HCT116 (cell line): ENCODE results near the gene TCF7L2. TPM values are rescaled to one million over a fixed set of nuclear protein-coding genes. Genes with fewer than 3 reads are reported as not detected.

Experiments
- ATAC-seq: fragments of 200-7000 bp; cut with Tn5 transposase; 2 replicates; pipeline ENCODE4 v1.9.1; 2020; ENCODE audit warnings: mild to moderate bottlenecking, moderate library complexity
- BruUV-seq: library from RNA; stranded (reverse); fragments of 400-500 nt; replicated peaks from 2 replicates; lab custom pipeline; 2021; lab: Mats Ljungman, UMichigan
- CTCF ChIA-PET: fragments of 300-600 bp; sonication (Branson Sonifier 250); formaldehyde crosslinking; loops from one replicate; lab custom pipeline; 2021; ENCODE audit warnings: antibody characterized with exemption; lab: Charles Lee
- POLR2A ChIA-PET: fragments of 300-600, 350-600 bp; sonication (Branson Sonifier 250); formaldehyde crosslinking; loops from one replicate; lab custom pipeline; 2021; ENCODE audit warnings: antibody characterized with exemption; lab: Charles Lee
- RAD21 ChIA-PET, 2 experiments: fragments of 300-600 bp; sonication (Branson Sonifier 250); formaldehyde crosslinking; loops; one replicate each; lab custom pipeline; 2023; ENCODE audit warnings: low total read pairs in 2 of 2; ENCODE audit not compliant: uncharacterized antibody in 2 of 2, unreplicated experiment in 2 of 2, low non-redundant PET in 1 of 2; lab: Charles Lee
- DNase-seq: peaks from one replicate; pipeline ENCODE4 v3.0.0-alpha.2; 2010; ENCODE audit warnings: low read depth, low spot score
- H2AFZ ChIP-seq: fragments of 200-600 bp; shearing (Covaris generic), sonication (generic); 2 replicates; pipeline ENCODE4 v1.6.1; 2017; ENCODE audit warnings: low read depth, mixed run types, mixed read lengths, antibody characterized with exemption, low read length; ENCODE audit not compliant: poor library complexity, severe bottlenecking
- H3K27ac ChIP-seq: 2 replicates; pipeline ENCODE4 v1.5.1; 2012; ENCODE audit warnings: low read depth, low read length
- H3K27me3 ChIP-seq: fragments of 200-600 bp; sonication (generic); 2 replicates; pipeline ENCODE4 v1.6.1; 2016; ENCODE audit warnings: mixed run types, low read length, mixed read lengths; ENCODE audit not compliant: insufficient read depth
- H3K36me3 ChIP-seq, 2 experiments: fragments of 200-500 bp in 1 of 2; fragments of 200-600 bp in 1 of 2; sonication (Bioruptor generic) in 1 of 2; sonication (generic) in 1 of 2; 2 replicates each; pipeline versions ENCODE4 v1.5.1 to v1.6.1; 2014 to 2016; ENCODE audit warnings: low read length in 2 of 2, inconsistent platforms in 1 of 2, mixed read lengths in 1 of 2, mixed run types in 1 of 2; ENCODE audit not compliant: insufficient read depth in 2 of 2, control insufficient read depth in 1 of 2
- H3K4me1 ChIP-seq, 2 experiments: fragments of 200-600 bp in 1 of 2; sonication (generic) in 1 of 2; 2 replicates each; pipeline versions ENCODE4 v1.5.1 to v1.6.1; 2012 to 2017; ENCODE audit warnings: low read length in 2 of 2, inconsistent platforms in 1 of 2, mild to moderate bottlenecking in 1 of 2, mixed read lengths in 1 of 2, mixed run types in 1 of 2, moderate library complexity in 1 of 2; ENCODE audit not compliant: insufficient read depth in 2 of 2, control insufficient read depth in 1 of 2
- H3K4me2 ChIP-seq: fragments of 200-600 bp; sonication (generic); 2 replicates; pipeline ENCODE4 v1.6.1; 2017; ENCODE audit warnings: mixed run types, low read length, mixed read lengths
- H3K4me3 ChIP-seq, 2 experiments: fragments of 200-600 bp in 1 of 2; sonication (generic) in 1 of 2; replicated peaks in 1 of 2; 2 replicates each; pipeline ENCODE4 v1.5.1; 2011 to 2016; ENCODE audit warnings: low read length in 2 of 2, control low read depth in 1 of 2, low read depth in 1 of 2, mild to moderate bottlenecking in 1 of 2, mixed read lengths in 1 of 2, mixed run types in 1 of 2
- H3K79me2 ChIP-seq: fragments of 200-600 bp; sonication (generic); 2 replicates; pipeline ENCODE4 v1.6.1; 2017; ENCODE audit warnings: mild to moderate bottlenecking, mixed run types, low read length, moderate library complexity, mixed read lengths; ENCODE audit not compliant: insufficient read depth
- H3K9ac ChIP-seq: fragments of 200-600 bp; sonication (generic); 2 replicates; pipeline ENCODE4 v1.6.1; 2016; ENCODE audit warnings: low read length, mixed read lengths
- H3K9me2 ChIP-seq: fragments of 200-600 bp; sonication (generic), shearing (Covaris generic); 2 replicates; pipeline ENCODE4 v1.6.1; 2017; ENCODE audit warnings: mixed run types, mild to moderate bottlenecking, moderate library complexity; ENCODE audit not compliant: insufficient read depth
- H3K9me3 ChIP-seq, 2 experiments: fragments of 200-500 bp in 1 of 2; fragments of 200-600 bp in 1 of 2; sonication (Bioruptor generic) in 1 of 2; sonication (generic) in 1 of 2; 2 replicates each; pipeline ENCODE4 v1.6.1; 2014 to 2017; ENCODE audit warnings: low read length in 2 of 2, mixed read lengths in 2 of 2, inconsistent platforms in 1 of 2, low read depth in 1 of 2, mild to moderate bottlenecking in 1 of 2, mixed run types in 1 of 2, moderate library complexity in 1 of 2; ENCODE audit not compliant: control insufficient read depth in 1 of 2, insufficient read depth in 1 of 2
- H4K20me1 ChIP-seq: fragments of 200-600 bp; sonication (generic), shearing (Covaris generic); 2 replicates; pipeline ENCODE4 v1.6.1; 2017; ENCODE audit warnings: mixed run types, mild to moderate bottlenecking, moderate library complexity; ENCODE audit not compliant: insufficient read depth
- CEBPB ChIP-seq: IDR thresholded peaks from 2 replicates; pipeline ENCODE4 v1.6.1; 2012; ENCODE audit warnings: low read depth
- EGR1 ChIP-seq: IDR thresholded peaks from 2 replicates; pipeline ENCODE4 v1.6.1; 2012; ENCODE audit warnings: low read depth
- EZH2 ChIP-seq: fragments of 200-600 bp; sonication (generic); IDR thresholded peaks from 2 replicates; pipeline ENCODE4 v1.6.1; 2017; ENCODE audit warnings: antibody characterized with exemption, mixed run types
- EZH2phosphoT487 ChIP-seq: fragments of 200-600 bp; IDR thresholded peaks from 2 replicates; pipeline ENCODE4 v1.6.1; 2018; ENCODE audit warnings: antibody characterized with exemption, borderline replicate concordance
- JUND ChIP-seq: IDR thresholded peaks from 2 replicates; pipeline ENCODE4 v1.6.1; 2012
- POLR2AphosphoS5 ChIP-seq: IDR thresholded peaks from 2 replicates; pipeline ENCODE4 v1.6.1; 2011; ENCODE audit warnings: mild to moderate bottlenecking, low read depth, low read length, moderate library complexity
- RAD21 ChIP-seq: IDR thresholded peaks from 2 replicates; pipeline ENCODE4 v1.6.1; 2012; ENCODE audit warnings: low read depth, mild to moderate bottlenecking
- SP1 ChIP-seq: IDR thresholded peaks from 2 replicates; pipeline ENCODE4 v1.6.1; 2012; ENCODE audit warnings: low read depth
- SRF ChIP-seq: IDR thresholded peaks from 2 replicates; pipeline ENCODE4 v1.6.1; 2012; ENCODE audit warnings: low read depth
- TCF7L2 ChIP-seq: IDR thresholded peaks from 2 replicates; pipeline ENCODE4 v1.7.0; 2011; ENCODE audit warnings: borderline replicate concordance, inconsistent platforms; ENCODE audit not compliant: insufficient read depth, insufficient read length; ENCODE audit errors: extremely low read depth
- ZFX ChIP-seq: fragments of 450-650 bp; IDR thresholded peaks from 2 replicates; pipeline ENCODE4 v1.6.1; 2017
- ZNF274 ChIP-seq: fragments of 200-500 bp; sonication (Bioruptor generic); IDR thresholded peaks from 2 replicates; pipeline ENCODE4 v1.6.1; 2014; ENCODE audit warnings: mild to moderate bottlenecking, low read depth, low read length, inconsistent platforms
- intact Hi-C: fragments of 100-400 bp; cut with micrococcal nuclease; formaldehyde crosslinking; loops from 2 replicates; pipeline ENCODE4 v1.10.0; 2022
- total RNA-seq: library from RNA; stranded (reverse); gene quantifications from one replicate; pipeline ENCODE4 v1.2.1, GENCODE V29; 2021; ENCODE audit not compliant: unreplicated experiment
- TF ChIP-seq, protein P1 (sequence below): IDR thresholded peaks from 2 replicates; pipeline ENCODE4 v1.6.1; 2012
- TF ChIP-seq, protein P2 (sequence below): IDR thresholded peaks from 2 replicates; pipeline ENCODE4 v1.6.1; 2011; ENCODE audit warnings: mild to moderate bottlenecking, low read length, moderate library complexity; ENCODE audit not compliant: insufficient replicate concordance; ENCODE audit errors: extremely low read depth
- TF ChIP-seq, protein P3 (sequence below): IDR thresholded peaks from 2 replicates; pipeline ENCODE4 v1.6.1; 2012; ENCODE audit warnings: low read depth

The TCF7L2 gene
- total RNA-seq, 1 experiment from 2014 or later: 164 TPM

DNA sequence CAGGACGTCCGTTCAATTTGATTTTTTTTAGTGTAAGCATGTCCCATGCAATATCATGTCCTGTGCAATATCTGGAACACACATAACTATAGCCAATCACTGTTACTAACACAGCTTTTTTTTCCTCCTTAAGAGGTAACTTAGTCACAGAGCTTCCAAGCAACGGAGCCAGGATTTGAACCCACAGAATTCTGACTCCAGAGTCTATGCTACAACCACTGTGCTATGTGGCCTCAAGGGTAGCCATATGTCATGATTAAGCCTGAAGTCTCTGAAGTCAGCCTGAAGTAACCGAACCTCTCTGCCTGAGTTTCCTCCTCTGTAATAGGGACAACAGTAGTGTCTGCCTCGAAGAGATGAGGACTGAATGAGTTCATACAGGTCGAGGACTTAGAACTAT is 42.2 kb upstream of the TCF7L2 start (continued):
- no peak for TF ChIP-seq EZH2phosphoT487
- no peak for TF ChIP-seq CEBPB
- no peak for TF ChIP-seq EZH2
- TF ChIP-seq, protein P1, sequence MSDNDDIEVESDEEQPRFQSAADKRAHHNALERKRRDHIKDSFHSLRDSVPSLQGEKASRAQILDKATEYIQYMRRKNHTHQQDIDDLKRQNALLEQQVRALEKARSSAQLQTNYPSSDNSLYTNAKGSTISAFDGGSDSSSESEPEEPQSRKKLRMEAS: no peak

DNA sequence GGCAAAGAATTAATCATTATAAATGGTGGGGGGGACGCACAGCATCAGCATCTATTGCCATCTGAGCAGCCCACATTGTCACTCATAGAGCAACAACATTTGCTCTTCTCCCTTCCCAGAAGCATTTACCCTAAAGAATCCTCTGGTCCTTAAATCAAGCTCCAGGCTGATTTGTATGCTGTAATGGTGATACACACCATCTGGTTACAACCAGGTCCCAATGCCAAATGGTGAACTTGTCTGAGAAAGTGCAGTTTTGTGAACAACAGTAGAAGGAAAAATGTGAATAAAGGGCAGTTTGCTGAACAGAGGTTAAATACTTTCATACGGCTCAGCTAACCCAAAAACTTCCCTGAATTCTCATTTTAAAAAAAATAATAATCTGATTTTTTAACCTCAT is 38.8 kb upstream of the TCF7L2 start:
- H2AFZ ChIP-seq: no peak overlapping the region
- TF ChIP-seq CEBPB (no peak), EGR1 (no peak), TCF7L2 (no peak), ZFX (no peak), RAD21 (no peak), ZNF274 (no peak), JUND (no peak), SP1 (no peak), POLR2AphosphoS5 (no peak), SRF (no peak)
- TF ChIP-seq, protein P2, sequence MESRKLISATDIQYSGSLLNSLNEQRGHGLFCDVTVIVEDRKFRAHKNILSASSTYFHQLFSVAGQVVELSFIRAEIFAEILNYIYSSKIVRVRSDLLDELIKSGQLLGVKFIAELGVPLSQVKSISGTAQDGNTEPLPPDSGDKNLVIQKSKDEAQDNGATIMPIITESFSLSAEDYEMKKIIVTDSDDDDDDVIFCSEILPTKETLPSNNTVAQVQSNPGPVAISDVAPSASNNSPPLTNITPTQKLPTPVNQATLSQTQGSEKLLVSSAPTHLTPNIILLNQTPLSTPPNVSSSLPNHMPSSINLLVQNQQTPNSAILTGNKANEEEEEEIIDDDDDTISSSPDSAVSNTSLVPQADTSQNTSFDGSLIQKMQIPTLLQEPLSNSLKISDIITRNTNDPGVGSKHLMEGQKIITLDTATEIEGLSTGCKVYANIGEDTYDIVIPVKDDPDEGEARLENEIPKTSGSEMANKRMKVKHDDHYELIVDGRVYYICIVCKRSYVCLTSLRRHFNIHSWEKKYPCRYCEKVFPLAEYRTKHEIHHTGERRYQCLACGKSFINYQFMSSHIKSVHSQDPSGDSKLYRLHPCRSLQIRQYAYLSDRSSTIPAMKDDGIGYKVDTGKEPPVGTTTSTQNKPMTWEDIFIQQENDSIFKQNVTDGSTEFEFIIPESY: no peak
- TF ChIP-seq, protein P3, sequence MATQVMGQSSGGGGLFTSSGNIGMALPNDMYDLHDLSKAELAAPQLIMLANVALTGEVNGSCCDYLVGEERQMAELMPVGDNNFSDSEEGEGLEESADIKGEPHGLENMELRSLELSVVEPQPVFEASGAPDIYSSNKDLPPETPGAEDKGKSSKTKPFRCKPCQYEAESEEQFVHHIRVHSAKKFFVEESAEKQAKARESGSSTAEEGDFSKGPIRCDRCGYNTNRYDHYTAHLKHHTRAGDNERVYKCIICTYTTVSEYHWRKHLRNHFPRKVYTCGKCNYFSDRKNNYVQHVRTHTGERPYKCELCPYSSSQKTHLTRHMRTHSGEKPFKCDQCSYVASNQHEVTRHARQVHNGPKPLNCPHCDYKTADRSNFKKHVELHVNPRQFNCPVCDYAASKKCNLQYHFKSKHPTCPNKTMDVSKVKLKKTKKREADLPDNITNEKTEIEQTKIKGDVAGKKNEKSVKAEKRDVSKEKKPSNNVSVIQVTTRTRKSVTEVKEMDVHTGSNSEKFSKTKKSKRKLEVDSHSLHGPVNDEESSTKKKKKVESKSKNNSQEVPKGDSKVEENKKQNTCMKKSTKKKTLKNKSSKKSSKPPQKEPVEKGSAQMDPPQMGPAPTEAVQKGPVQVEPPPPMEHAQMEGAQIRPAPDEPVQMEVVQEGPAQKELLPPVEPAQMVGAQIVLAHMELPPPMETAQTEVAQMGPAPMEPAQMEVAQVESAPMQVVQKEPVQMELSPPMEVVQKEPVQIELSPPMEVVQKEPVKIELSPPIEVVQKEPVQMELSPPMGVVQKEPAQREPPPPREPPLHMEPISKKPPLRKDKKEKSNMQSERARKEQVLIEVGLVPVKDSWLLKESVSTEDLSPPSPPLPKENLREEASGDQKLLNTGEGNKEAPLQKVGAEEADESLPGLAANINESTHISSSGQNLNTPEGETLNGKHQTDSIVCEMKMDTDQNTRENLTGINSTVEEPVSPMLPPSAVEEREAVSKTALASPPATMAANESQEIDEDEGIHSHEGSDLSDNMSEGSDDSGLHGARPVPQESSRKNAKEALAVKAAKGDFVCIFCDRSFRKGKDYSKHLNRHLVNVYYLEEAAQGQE: no peak
- H3K4me2 ChIP-seq: no peak overlapping the region
- ChIA-PET POLR2A (no interaction called here), RAD21 (no interaction called here), CTCF (no interaction called here)
- DNase-seq: no peak
- no peaks in the 10 kb centered on the region for H3K79me2 ChIP-seq
- H3K9ac ChIP-seq: no peak overlapping the region
- H3K4me1 ChIP-seq: peaks cover 17 to 56% of the 10 kb centered on the region in 2 experiments
- H3K36me3 ChIP-seq: no peaks in the 10 kb centered on the region
- H3K9me2 ChIP-seq: no peaks in the 10 kb centered on the region
- H3K27me3 ChIP-seq: no peaks in the 10 kb centered on the region
- no peaks in the 10 kb centered on the region for H4K20me1 ChIP-seq
- no peak for ATAC-seq
- H3K27ac ChIP-seq: no peak overlapping the region
- H3K4me3 ChIP-seq: no peak overlapping the region
- H3K9me3 ChIP-seq: no peaks in the 10 kb centered on the region
- no TSS peak for BruUV-seq
- intact Hi-C loops: no loop called here
